Measurements from ENCODE around the gene NDRG4. TPM values are rescaled to one million over a fixed set of nuclear protein-coding genes. Genes with fewer than 3 reads are reported as not detected.
A peak's percentile ranks its signal among the peaks of the same experiment; 100 is the strongest.

The NDRG4 gene
- total RNA-seq, 1 donor from 2014 or later: 150 TPM

GRCh38 chr16:58503863-58504688, 4.1 kb downstream of the NDRG4 start:
- intact Hi-C loops (cut with DNase I): no loop called here
- Histone ChIP-seq H3K36me3 (no peaks in the 10 kb centered on the region), H3K27me3 (no peaks in the 10 kb centered on the region), H3K4me1 (peaks cover 3 to 13% of the 10 kb centered on the region in 2 donors), H3K9me3 (no peaks in the 10 kb centered on the region), H3K4me3 (no peak overlapping the region), H3K27ac (no peak overlapping the region)
- TF ChIP-seq CTCF (IDR thresholded peaks at IDR 0.05): no peak
- DNase-seq (ENCODE audit: low spot score in 2 of 2): peak in 1 of 2 donors; percentile 44

GRCh38 chr16:58506241-58507194, 6.6 kb downstream of the NDRG4 start:
- no peaks in the 10 kb centered on the region for H3K36me3 ChIP-seq
- peaks cover 0 to under 1% of the 10 kb centered on the region in 2 donors for H3K4me1 ChIP-seq
- no peaks in the 10 kb centered on the region for H3K27me3 ChIP-seq
- peak in 1 of 2 donors; percentile 52 for DNase-seq (ENCODE audit: low spot score in 2 of 2)
- no peak overlapping the region for H3K27ac ChIP-seq
- no peak for TF ChIP-seq CTCF (IDR thresholded peaks at IDR 0.05)
- H3K9me3 ChIP-seq: no peaks in the 10 kb centered on the region
- intact Hi-C loops (cut with DNase I): no loop called here
- H3K4me3 ChIP-seq: no peak overlapping the region

GRCh38 chr16:58507195-58507962, 7.4 kb downstream of the NDRG4 start:
- H3K9me3 ChIP-seq: no peaks in the 10 kb centered on the region
- no peaks in the 10 kb centered on the region for H3K36me3 ChIP-seq
- DNase-seq (ENCODE audit: low spot score in 2 of 2): no peak
- H3K4me3 ChIP-seq: no peak overlapping the region
- no peak overlapping the region for H3K27ac ChIP-seq
- intact Hi-C loops (cut with DNase I): no loop called here
- TF ChIP-seq CTCF (IDR thresholded peaks at IDR 0.05): no peak
- H3K4me1 ChIP-seq: no peaks in the 10 kb centered on the region
- no peaks in the 10 kb centered on the region for H3K27me3 ChIP-seq

GRCh38 chr16:58507963-58508670, 8.2 kb downstream of the NDRG4 start:
- peak in 1 of 2 donors; percentile 33 for DNase-seq (ENCODE audit: low spot score in 2 of 2)
- intact Hi-C loops (cut with DNase I): no loop called here
- Histone ChIP-seq H3K4me1 (no peaks in the 10 kb centered on the region), H3K27ac (no peak overlapping the region), H3K36me3 (no peaks in the 10 kb centered on the region), H3K9me3 (no peaks in the 10 kb centered on the region), H3K27me3 (no peaks in the 10 kb centered on the region), H3K4me3 (no peak overlapping the region)
- no peak for TF ChIP-seq CTCF (IDR thresholded peaks at IDR 0.05)
